Gastrocnemius medialis (tissue), 4 donors: ENCODE data around the gene ATP6AP2. TPM values are rescaled to one million over a fixed set of nuclear protein-coding genes. Genes with fewer than 3 reads are reported as not detected.

Experiments used
- ATAC-seq, 2 donors: fragments of 150-250 bp; one replicate each; pipeline ENCODE4 v1.9.1; 2016
- DNase-seq, 2 donors: peaks; one replicate each; pipeline ENCODE4 v3.0.0-alpha.2; 2019
- H3K27ac ChIP-seq, 4 donors: fragments of 200-600 bp; sonication (generic); 1 replicate in 1 of 4; 2 replicates in 3 of 4; pipeline ENCODE4 v1.5.1; 2016 to 2018; ENCODE audit warnings: mild to moderate bottlenecking in 2 of 4, moderate library complexity in 1 of 4
- H3K27me3 ChIP-seq, 3 donors: fragments of 200-600 bp; sonication (generic) in 2 of 3; 1 replicate in 1 of 3; 2 replicates in 2 of 3; pipeline versions ENCODE4 v1.5.1 to v1.6.0; 2016 to 2019; ENCODE audit warnings: mild to moderate bottlenecking in 1 of 3, moderate library complexity in 1 of 3
- H3K36me3 ChIP-seq, 2 donors: fragments of 200-600 bp; sonication (generic) in 1 of 2; one replicate each; pipeline ENCODE4 v1.5.1; 2017 to 2018
- H3K4me1 ChIP-seq, 2 donors: fragments of 200-600 bp; sonication (generic) in 1 of 2; one replicate each; pipeline ENCODE4 v1.5.1; 2016 to 2017; ENCODE audit warnings: mild to moderate bottlenecking in 2 of 2
- H3K4me3 ChIP-seq, 4 donors: fragments of 200-600 bp; sonication (generic) in 3 of 4; 1 replicate in 1 of 4; 2 replicates in 3 of 4; pipeline ENCODE4 v1.5.1; 2016 to 2019; ENCODE audit warnings: mild to moderate bottlenecking in 2 of 4
- H3K9me3 ChIP-seq, 3 donors: fragments of 200-600 bp; sonication (generic) in 2 of 3; 1 replicate in 1 of 3; 2 replicates in 2 of 3; pipeline ENCODE4 v1.5.1; 2016 to 2019
- POLR2A ChIP-seq, 2 donors: fragments of 450-650 bp; IDR thresholded peaks; one replicate each; pipeline ENCODE4 v1.6.1; 2017; ENCODE audit warnings: antibody characterized with exemption in 2 of 2, mild to moderate bottlenecking in 2 of 2, moderate library complexity in 2 of 2
- in situ Hi-C, 4 donors: fragments of 200-750 bp; cut with MboI; loops; one replicate each; pipeline versions ENCODE4 v1.15.0 to v1.8.0; 2017; ENCODE audit warnings: low sequenced_read_pairs in 4 of 4
- intact Hi-C: fragments of 100-400 bp; cut with DNase I; formaldehyde crosslinking; loops from one replicate; pipeline ENCODE4 v1.15.1; 2023; ENCODE audit warnings: low total_unique reads
- total RNA-seq, 4 donors: library from RNA; depleted of rRNA; stranded (reverse); fragments of >200 nt; gene quantifications; one replicate each; pipeline versions ENCODE4 v1.1.0 to v1.2.3, GENCODE V29; 2016
- TF ChIP-seq, protein P1 (sequence below), 5 experiments: fragments of 450-650 bp in 3 of 5; fragments of 200-600 bp in 2 of 5; sonication (generic) in 2 of 5; IDR thresholded peaks in 4 of 5; conservative IDR thresholded peaks in 1 of 5; 1 replicate in 4 of 5; 2 replicates in 1 of 5; pipeline ENCODE4 v1.5.1; 2016 to 2019; ENCODE audit warnings: antibody characterized with exemption in 5 of 5, mild to moderate bottlenecking in 3 of 5, moderate library complexity in 3 of 5

The ATP6AP2 gene
- total RNA-seq, 4 donors from 2014 or later, result 23.2 to 40.1 (median 31.5) TPM

DNA sequence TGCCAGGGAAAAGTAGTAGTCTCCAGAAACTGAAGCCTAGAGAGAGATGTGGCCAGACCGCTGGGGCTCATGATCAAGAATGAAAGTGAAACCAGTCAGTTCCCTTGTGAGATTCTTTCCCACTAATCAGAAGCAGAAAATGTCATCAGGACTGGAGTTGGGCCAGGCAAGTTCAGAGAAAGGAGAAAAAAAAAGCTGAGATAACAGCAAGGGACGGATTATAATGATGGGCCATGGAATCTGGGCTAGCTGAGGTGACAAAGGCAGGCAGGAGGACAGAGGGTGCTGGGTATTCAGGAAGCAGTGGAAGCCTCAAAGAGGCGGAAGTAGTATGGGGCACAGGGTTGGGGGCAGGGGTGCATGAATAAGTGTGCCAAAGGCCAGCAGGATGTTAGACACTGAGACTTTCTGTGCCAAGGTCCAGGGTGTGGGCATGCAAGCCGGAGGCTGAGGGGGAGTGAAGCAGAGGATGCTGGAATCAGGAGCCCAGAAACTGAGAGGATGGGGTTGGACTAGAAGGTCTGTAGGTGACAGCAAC is 64.1 kb downstream of the ATP6AP2 start:
- Histone ChIP-seq H3K4me1 (peaks cover 17% of the 10 kb centered on the region in 2 donors), H3K27me3 (no peaks in the 10 kb centered on the region), H3K9me3 (no peaks in the 10 kb centered on the region), H3K27ac (peak overlapping the region; percentile 59 to 80 (median 70)), H3K4me3 (peak overlapping the region; percentile 24 to 54 (median 34)), H3K36me3 (no peaks in the 10 kb centered on the region)
- DNase-seq, result peak in 1 of 2 donors; percentile 24
- TF ChIP-seq, protein P1, sequence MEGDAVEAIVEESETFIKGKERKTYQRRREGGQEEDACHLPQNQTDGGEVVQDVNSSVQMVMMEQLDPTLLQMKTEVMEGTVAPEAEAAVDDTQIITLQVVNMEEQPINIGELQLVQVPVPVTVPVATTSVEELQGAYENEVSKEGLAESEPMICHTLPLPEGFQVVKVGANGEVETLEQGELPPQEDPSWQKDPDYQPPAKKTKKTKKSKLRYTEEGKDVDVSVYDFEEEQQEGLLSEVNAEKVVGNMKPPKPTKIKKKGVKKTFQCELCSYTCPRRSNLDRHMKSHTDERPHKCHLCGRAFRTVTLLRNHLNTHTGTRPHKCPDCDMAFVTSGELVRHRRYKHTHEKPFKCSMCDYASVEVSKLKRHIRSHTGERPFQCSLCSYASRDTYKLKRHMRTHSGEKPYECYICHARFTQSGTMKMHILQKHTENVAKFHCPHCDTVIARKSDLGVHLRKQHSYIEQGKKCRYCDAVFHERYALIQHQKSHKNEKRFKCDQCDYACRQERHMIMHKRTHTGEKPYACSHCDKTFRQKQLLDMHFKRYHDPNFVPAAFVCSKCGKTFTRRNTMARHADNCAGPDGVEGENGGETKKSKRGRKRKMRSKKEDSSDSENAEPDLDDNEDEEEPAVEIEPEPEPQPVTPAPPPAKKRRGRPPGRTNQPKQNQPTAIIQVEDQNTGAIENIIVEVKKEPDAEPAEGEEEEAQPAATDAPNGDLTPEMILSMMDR (IDR thresholded peaks at IDR 0.05 in 4 of 5, conservative IDR thresholded peaks at IDR 0.05 in 1 of 5), result no peak
- TF ChIP-seq POLR2A (IDR thresholded peaks at IDR 0.05), result no peak
- ATAC-seq, result peak in 1 of 2 donors; percentile 22
- intact Hi-C loops (loop anchor here (5.0 to 10.0 kb wide), 3 partner anchors 63 to 300 kb away; partner anchors contain the start of gene ATP6AP2), in situ Hi-C loops (loop anchor here in 1 of 4 donors (10.0 kb wide), 2 partner anchors 470 to 690 kb away; partner anchors contain the start of gene DDX3X)

DNA sequence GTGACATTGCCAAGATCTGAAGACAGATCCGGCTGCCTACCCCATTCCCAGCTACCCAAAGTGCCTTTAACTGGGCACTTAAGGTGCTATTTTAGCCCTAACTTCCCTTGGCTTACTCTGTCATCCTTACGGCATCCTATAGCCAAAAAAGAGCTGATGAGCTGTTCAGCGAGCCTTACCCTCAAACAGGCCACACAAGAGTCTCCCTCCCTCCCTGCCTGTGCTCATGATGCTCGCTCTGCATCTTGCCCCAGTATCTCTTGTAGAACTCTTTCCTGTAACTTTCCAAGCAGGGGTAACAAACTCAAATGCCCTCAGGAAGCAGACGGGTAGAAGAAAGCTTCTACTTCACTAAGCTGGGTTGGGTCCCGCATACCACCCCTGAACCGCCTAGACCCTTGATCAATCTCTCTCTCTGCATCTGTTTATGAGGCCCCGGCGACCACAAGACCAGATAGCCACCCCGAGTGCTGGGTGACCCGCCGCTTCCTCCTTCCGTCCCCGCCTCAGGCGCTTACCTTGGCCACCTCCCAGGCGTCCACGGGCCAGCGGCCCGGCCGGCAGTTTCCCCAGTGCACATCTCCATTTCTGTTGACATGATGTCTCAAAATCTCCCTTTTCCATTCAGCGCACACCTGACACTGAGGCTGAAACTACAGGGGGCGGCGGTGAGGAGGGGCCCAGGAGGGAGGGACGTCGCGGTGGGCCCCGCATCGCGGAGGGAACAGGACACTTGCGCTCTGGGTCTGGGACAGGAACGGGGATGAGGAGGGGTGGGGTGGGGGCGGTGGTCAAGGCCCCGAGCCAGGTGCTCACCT is 65.9 kb downstream of the ATP6AP2 start:
- in situ Hi-C loops, result loop anchor here in 1 of 4 donors (10.0 kb wide), 2 partner anchors 468 to 688 kb away; partner anchors contain the start of gene DDX3X
- peaks cover 17% of the 10 kb centered on the region in 2 donors for H3K4me1 ChIP-seq

DNA sequence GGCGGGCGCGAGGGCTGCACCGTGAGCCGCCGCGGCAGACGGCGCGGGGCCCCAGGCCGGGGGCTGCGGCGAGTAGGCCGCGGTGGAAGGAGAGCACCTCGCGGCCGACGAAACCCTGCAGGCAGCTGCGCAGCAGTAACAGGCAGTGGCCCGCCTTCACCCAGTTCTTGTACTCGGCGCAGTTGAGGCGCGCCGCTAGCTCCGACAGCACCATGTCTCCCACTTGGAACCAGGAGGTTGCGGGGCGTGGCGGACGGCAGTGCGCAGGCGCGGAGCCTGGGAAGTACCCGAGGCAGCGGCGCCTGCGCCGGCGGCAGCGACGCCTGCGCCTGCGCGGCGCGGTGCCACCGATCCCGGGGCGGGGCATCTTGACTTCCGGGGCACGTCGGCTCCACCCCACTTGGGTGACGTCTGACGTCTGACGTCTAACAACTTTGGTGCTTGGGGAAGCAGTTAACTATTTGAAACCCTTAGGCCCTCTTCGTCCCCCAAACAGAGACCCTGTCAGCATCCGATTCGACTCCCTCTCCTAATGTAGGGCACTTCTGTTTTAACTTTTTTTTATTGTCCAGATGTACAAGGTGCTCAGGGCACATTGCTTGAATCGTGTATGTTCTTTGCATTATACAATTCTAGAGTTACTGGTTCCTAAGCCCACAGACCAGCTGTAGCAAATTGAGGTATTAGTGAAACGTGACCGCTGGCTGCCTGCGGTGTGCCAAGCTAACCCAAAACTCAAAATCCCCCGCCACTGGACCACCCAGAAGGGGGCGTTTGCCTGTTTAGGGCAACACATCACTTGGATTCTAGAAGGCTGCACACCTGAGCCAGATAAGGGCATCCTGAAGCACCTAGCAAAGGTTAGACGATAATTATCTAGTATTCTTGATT is 66.8 kb downstream of the ATP6AP2 start, which contains the start of gene CXorf38:
TSS of gene CXorf38 (minus strand) at position 255 of the 891 bp plus-strand sequence. CDS start at position 214, 41 bp downstream.
- in situ Hi-C loops, result loop anchor here in 1 of 4 donors (10.0 kb wide), 2 partner anchors 467 to 687 kb away; partner anchors contain the start of gene DDX3X
- peak; percentile 72 to 89 for DNase-seq
- intact Hi-C loops, result loop anchor here (1.0 to 10.0 kb wide), 7 partner anchors 65 to 687 kb away; partner anchors contain the start of genes ATP6AP2, DDX3X and MED14
- H3K36me3 ChIP-seq, result no peaks in the 10 kb centered on the region
- peaks cover 14 to 17% of the 10 kb centered on the region in 2 donors for H3K4me1 ChIP-seq
- H3K9me3 ChIP-seq, result no peaks in the 10 kb centered on the region
- peak; percentile 63 to 68 for TF ChIP-seq POLR2A (IDR thresholded peaks at IDR 0.05)
- TF ChIP-seq, protein P1 (IDR thresholded peaks at IDR 0.05 in 4 of 5, conservative IDR thresholded peaks at IDR 0.05 in 1 of 5), result no peak
- H3K4me3 ChIP-seq, result peak within 1 kb of the TSS; percentile 67 to 75 (median 73)
- no peaks in the 10 kb centered on the region for H3K27me3 ChIP-seq
- ATAC-seq, result peak; percentile 81 to 86
- H3K27ac ChIP-seq, result peak within 1 kb of the TSS; percentile 79 to 91 (median 84)

More for the DNA sequence above, 65.9 kb downstream of the ATP6AP2 start:
- Histone ChIP-seq H3K9me3 (no peaks in the 10 kb centered on the region), H3K27me3 (no peaks in the 10 kb centered on the region), H3K4me3 (peak overlapping the region; percentile 67 to 75 (median 73)), H3K36me3 (no peaks in the 10 kb centered on the region), H3K27ac (peak overlapping the region; percentile 79 to 91 (median 84))
- intact Hi-C loops, result loop anchor here (1.0 to 10.0 kb wide), 7 partner anchors 64 to 688 kb away; partner anchors contain the start of genes ATP6AP2, DDX3X and MED14
- TF ChIP-seq, protein P1 (IDR thresholded peaks at IDR 0.05 in 4 of 5, conservative IDR thresholded peaks at IDR 0.05 in 1 of 5), result no peak
- no peak for TF ChIP-seq POLR2A (IDR thresholded peaks at IDR 0.05)
- ATAC-seq (peak; percentile 38 to 48), DNase-seq (peak in 1 of 2 donors; percentile 46)
